A673 (cell line): ENCODE measurements around the gene PXDN. TPM values are rescaled to one million over a fixed set of nuclear protein-coding genes. Genes with fewer than 3 reads are reported as not detected.
A peak's percentile ranks its signal among the peaks of the same experiment; 100 is the strongest.

ENCODE experiments used
- BruUV-seq: library from RNA; stranded (reverse); fragments of 400-500 nt; replicated peaks from 2 replicates; lab custom pipeline; 2021; lab: Mats Ljungman, UMichigan
- CTCF ChIA-PET: fragments of 300-600 bp; sonication (Branson Sonifier 250); formaldehyde crosslinking; loops from one replicate; lab custom pipeline; 2022; ENCODE audit warnings: antibody characterized with exemption; lab: Charles Lee
- POLR2A ChIA-PET: fragments of 300-600 bp; sonication (Branson Sonifier 250); formaldehyde crosslinking; loops from one replicate; lab custom pipeline; 2022; ENCODE audit warnings: antibody characterized with exemption; ENCODE audit not compliant: low non-redundant PET; lab: Charles Lee
- DNase-seq: peaks from one replicate; pipeline ENCODE4 v3.0.0-alpha.2; 2015; ENCODE audit warnings: low spot score
- H3K27ac ChIP-seq: fragments of 200-600 bp; sonication (generic); 2 replicates; pipeline ENCODE4 v1.5.1; 2016; ENCODE audit warnings: mixed run types, low read depth, mild to moderate bottlenecking, mixed read lengths, antibody characterized with exemption, low read length; ENCODE audit not compliant: poor library complexity, severe bottlenecking
- H3K27me3 ChIP-seq: fragments of 200-600 bp; sonication (generic); replicated peaks from 2 replicates; pipeline ENCODE4 v1.6.1; 2017; ENCODE audit warnings: mixed run types, low read depth, mild to moderate bottlenecking, mixed read lengths, antibody characterized with exemption, low read length; ENCODE audit not compliant: insufficient read depth, poor library complexity
- H3K36me3 ChIP-seq: fragments of 200-600 bp; sonication (generic); 2 replicates; pipeline ENCODE4 v1.6.1; 2016; ENCODE audit warnings: mixed run types, mild to moderate bottlenecking, mixed read lengths, antibody characterized with exemption, low read length; ENCODE audit not compliant: insufficient read depth, poor library complexity, severe bottlenecking
- H3K4me1 ChIP-seq: fragments of 200-600 bp; sonication (generic); 2 replicates; pipeline ENCODE4 v1.6.1; 2017; ENCODE audit warnings: mixed run types, mild to moderate bottlenecking, mixed read lengths, antibody characterized with exemption, low read length; ENCODE audit not compliant: insufficient read depth, poor library complexity, severe bottlenecking
- H3K4me3 ChIP-seq: fragments of 200-600 bp; sonication (generic); 2 replicates; pipeline ENCODE4 v1.5.1; 2016; ENCODE audit warnings: low read depth, mixed run types, mild to moderate bottlenecking, mixed read lengths, low read length; ENCODE audit not compliant: poor library complexity, severe bottlenecking
- H3K9me3 ChIP-seq: fragments of 200-600 bp; sonication (generic); 2 replicates; pipeline ENCODE4 v1.6.1; 2016; ENCODE audit warnings: mixed run types, low read depth, mild to moderate bottlenecking, mixed read lengths, antibody characterized with exemption, low read length; ENCODE audit not compliant: poor library complexity, severe bottlenecking
- EZH2 ChIP-seq: fragments of 200-600 bp; sonication (generic); IDR thresholded peaks from 2 replicates; pipeline ENCODE4 v1.6.1; 2017; ENCODE audit warnings: borderline replicate concordance, low read depth, mild to moderate bottlenecking, mixed read lengths, antibody characterized with exemption, low read length; ENCODE audit not compliant: poor library complexity, severe bottlenecking
- intact Hi-C: fragments of 100-400 bp; cut with micrococcal nuclease; formaldehyde crosslinking; loops from one replicate; pipeline ENCODE4 v1.10.0; 2022; ENCODE audit not compliant: unreplicated experiment
- total RNA-seq: library from RNA; stranded (reverse); gene quantifications from 2 replicates; pipeline ENCODE4 v1.2.3, GENCODE V29; 2021
- TF ChIP-seq, protein P1 (sequence below): fragments of 300-800, 200-600 bp; sonication (generic); conservative IDR thresholded peaks from 2 replicates; pipeline ENCODE4 v1.5.1; 2017; ENCODE audit warnings: low read depth, mild to moderate bottlenecking, antibody characterized with exemption, low read length, moderate library complexity, mixed read lengths

The PXDN gene
- total RNA-seq, 1 experiment from 2014 or later = 162 TPM

- TF ChIP-seq, protein P1, sequence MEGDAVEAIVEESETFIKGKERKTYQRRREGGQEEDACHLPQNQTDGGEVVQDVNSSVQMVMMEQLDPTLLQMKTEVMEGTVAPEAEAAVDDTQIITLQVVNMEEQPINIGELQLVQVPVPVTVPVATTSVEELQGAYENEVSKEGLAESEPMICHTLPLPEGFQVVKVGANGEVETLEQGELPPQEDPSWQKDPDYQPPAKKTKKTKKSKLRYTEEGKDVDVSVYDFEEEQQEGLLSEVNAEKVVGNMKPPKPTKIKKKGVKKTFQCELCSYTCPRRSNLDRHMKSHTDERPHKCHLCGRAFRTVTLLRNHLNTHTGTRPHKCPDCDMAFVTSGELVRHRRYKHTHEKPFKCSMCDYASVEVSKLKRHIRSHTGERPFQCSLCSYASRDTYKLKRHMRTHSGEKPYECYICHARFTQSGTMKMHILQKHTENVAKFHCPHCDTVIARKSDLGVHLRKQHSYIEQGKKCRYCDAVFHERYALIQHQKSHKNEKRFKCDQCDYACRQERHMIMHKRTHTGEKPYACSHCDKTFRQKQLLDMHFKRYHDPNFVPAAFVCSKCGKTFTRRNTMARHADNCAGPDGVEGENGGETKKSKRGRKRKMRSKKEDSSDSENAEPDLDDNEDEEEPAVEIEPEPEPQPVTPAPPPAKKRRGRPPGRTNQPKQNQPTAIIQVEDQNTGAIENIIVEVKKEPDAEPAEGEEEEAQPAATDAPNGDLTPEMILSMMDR = no peak
- no peak for TF ChIP-seq EZH2
- CTCF ChIA-PET = no interaction called here
- Histone ChIP-seq H3K9me3 (no peaks in the 10 kb centered on the region), H3K27me3 (no peaks in the 10 kb centered on the region), H3K27ac (no peak overlapping the region), H3K36me3 (peaks cover 63% of the 10 kb centered on the region), H3K4me1 (peaks cover 7% of the 10 kb centered on the region), H3K4me3 (no peak overlapping the region)
- no peak for DNase-seq
- intact Hi-C loops = no loop called here
- BruUV-seq = no TSS peak
- POLR2A ChIA-PET = no interaction called here
These were observed 112.9 kb downstream of the PXDN start for GRCh38 chr2:1631292-1632001.

DNA sequence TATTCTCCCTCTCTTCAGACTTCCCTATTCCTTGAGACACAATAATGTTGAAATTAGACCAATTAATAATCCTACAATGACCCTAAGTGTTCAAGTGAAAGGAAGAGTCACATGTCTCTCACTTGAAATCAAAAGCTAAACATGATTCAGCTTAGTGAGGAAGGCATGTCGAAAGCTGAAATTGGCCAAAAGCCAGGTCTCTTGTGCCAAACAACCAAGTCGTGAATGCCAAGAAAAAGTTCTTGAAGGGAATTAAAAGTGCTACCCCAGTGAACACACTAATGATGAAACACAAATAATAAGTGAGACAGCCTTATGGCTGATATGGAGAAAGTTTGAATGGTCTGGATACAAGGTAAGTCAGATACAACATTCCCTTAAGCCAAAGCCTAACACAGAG, 115.4 kb downstream of the PXDN start:
- POLR2A ChIA-PET = no interaction called here
- H3K4me1 ChIP-seq = peaks cover 7% of the 10 kb centered on the region
- peak overlapping the region; percentile 20 for H3K27ac ChIP-seq
- DNase-seq = peak; percentile 61
- H3K27me3 ChIP-seq = no peaks in the 10 kb centered on the region
- no TSS peak for BruUV-seq
- TF ChIP-seq, protein P1 = no peak
- no peak for TF ChIP-seq EZH2
- no peaks in the 10 kb centered on the region for H3K9me3 ChIP-seq
- intact Hi-C loops = no loop called here
- H3K4me3 ChIP-seq = no peak overlapping the region
- peaks cover 40% of the 10 kb centered on the region for H3K36me3 ChIP-seq
- CTCF ChIA-PET = no interaction called here

GRCh38 chr2:1627628-1628381, 116.5 kb downstream of the PXDN start:
- peaks cover 30% of the 10 kb centered on the region for H3K36me3 ChIP-seq
- no peak for TF ChIP-seq EZH2
- TF ChIP-seq, protein P1 = no peak
- no TSS peak for BruUV-seq
- ChIA-PET CTCF (no interaction called here), POLR2A (no interaction called here)
- H3K27ac ChIP-seq = no peak overlapping the region
- intact Hi-C loops = no loop called here
- H3K4me1 ChIP-seq = peaks cover 7% of the 10 kb centered on the region
- H3K9me3 ChIP-seq = no peaks in the 10 kb centered on the region
- H3K4me3 ChIP-seq = no peak overlapping the region
- no peak for DNase-seq
- H3K27me3 ChIP-seq = no peaks in the 10 kb centered on the region
